Lower leg skin (tissue), 3 donors: Measurements from ENCODE around the gene CRYGB.
"Not testable (repeated sequence)": the region's sequence is repeated elsewhere in the genome, so short reads cannot be mapped to it uniquely, and the experiment has no call there.

Experiments
- POLR2A ChIP-seq, 2 donors: fragments of 450-650 bp; IDR thresholded peaks; one replicate each; pipeline ENCODE4 v1.6.1; 2016 to 2017; ENCODE audit warnings: antibody characterized with exemption in 2 of 2, mild to moderate bottlenecking in 1 of 2, moderate library complexity in 1 of 2
- TF ChIP-seq, protein P1 (sequence below), 3 donors: fragments of 450-650 bp; IDR thresholded peaks; one replicate each; pipeline ENCODE4 v1.5.1; 2016; ENCODE audit warnings: antibody characterized with exemption in 3 of 3, mild to moderate bottlenecking in 3 of 3, moderate library complexity in 2 of 3

DNA sequence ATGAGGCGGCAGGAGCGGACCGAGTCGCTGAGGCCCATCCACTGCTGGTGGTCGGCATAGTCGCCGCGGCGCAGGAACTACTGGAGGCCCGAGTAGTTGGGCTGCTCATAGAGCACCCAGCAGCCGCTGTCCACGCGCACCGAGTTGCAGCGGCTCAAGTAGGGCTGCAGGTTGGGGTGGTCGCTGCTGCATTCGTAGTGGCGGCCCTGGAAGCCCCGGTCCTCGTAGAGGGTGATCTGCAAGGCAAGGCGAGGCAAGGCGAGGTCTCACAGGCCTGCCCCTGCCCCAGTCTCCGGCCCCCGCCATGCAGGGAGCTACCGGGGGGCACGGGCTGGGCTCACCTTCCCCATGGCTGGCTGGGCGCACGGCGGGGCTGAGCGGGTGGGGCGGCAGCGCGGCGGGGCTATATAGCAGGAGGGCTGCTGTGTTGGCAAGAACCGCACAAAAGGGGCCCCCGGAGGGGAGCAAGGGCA, 33.6 kb downstream of the CRYGB start:
- TF ChIP-seq, protein P1, sequence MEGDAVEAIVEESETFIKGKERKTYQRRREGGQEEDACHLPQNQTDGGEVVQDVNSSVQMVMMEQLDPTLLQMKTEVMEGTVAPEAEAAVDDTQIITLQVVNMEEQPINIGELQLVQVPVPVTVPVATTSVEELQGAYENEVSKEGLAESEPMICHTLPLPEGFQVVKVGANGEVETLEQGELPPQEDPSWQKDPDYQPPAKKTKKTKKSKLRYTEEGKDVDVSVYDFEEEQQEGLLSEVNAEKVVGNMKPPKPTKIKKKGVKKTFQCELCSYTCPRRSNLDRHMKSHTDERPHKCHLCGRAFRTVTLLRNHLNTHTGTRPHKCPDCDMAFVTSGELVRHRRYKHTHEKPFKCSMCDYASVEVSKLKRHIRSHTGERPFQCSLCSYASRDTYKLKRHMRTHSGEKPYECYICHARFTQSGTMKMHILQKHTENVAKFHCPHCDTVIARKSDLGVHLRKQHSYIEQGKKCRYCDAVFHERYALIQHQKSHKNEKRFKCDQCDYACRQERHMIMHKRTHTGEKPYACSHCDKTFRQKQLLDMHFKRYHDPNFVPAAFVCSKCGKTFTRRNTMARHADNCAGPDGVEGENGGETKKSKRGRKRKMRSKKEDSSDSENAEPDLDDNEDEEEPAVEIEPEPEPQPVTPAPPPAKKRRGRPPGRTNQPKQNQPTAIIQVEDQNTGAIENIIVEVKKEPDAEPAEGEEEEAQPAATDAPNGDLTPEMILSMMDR (IDR thresholded peaks at IDR 0.05) = not testable (repeated sequence)
- TF ChIP-seq POLR2A (IDR thresholded peaks at IDR 0.05) = not testable (repeated sequence)
